Panc1 (cell line): ENCODE results near the gene KATNAL1.

ENCODE experiments used
- POLR2AphosphoS5 ChIP-seq: IDR thresholded peaks from 2 replicates; pipeline ENCODE4 v1.6.1; 2012; ENCODE audit warnings: mild to moderate bottlenecking, low read depth, low read length, moderate library complexity
- TF ChIP-seq, protein P1 (sequence below): fragments of 450-650 bp; IDR thresholded peaks from 2 replicates; pipeline ENCODE4 v1.5.1; 2017; ENCODE audit warnings: mild to moderate bottlenecking
- TF ChIP-seq, protein P2 (sequence below), 2 experiments: IDR thresholded peaks; 2 replicates each; pipeline ENCODE4 v1.6.1; 2011 to 2012; ENCODE audit warnings: low read depth in 2 of 2, control low read depth in 1 of 2, low read length in 1 of 2, mild to moderate bottlenecking in 1 of 2, moderate library complexity in 1 of 2; ENCODE audit not compliant: insufficient read depth in 1 of 2

DNA sequence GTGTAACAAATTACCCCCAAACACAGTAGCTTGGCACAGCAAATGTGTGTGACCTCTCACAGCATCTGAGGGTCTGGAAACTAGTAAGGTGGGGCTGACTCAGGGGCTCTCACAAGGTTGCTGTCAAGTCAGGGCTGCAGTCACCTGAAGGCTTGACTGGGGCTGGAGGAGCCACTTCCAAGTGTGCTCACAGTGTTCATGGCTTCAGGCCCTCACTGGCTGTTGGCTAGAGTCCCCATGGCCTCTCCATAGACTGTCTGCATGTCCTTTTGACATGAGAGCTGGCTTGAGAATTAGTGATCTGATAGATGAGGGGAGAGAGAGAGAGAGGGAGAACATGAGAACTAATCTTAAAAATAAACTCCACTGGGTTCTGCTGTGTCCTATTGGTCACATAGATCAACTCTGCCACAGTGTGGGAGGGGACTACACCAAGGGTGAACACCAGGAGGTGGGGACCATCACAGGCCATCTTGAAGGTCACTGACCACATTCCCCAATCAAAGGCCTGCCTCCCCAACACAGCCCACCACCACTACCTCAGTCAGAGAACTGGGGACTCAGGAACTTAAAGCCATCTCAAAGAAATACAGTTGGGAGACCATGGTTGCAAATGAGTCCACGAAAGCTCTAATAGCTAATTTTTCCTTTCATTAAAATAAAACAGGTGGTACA lies 38.2 kb upstream of the KATNAL1 start:
- TF ChIP-seq, protein P1, sequence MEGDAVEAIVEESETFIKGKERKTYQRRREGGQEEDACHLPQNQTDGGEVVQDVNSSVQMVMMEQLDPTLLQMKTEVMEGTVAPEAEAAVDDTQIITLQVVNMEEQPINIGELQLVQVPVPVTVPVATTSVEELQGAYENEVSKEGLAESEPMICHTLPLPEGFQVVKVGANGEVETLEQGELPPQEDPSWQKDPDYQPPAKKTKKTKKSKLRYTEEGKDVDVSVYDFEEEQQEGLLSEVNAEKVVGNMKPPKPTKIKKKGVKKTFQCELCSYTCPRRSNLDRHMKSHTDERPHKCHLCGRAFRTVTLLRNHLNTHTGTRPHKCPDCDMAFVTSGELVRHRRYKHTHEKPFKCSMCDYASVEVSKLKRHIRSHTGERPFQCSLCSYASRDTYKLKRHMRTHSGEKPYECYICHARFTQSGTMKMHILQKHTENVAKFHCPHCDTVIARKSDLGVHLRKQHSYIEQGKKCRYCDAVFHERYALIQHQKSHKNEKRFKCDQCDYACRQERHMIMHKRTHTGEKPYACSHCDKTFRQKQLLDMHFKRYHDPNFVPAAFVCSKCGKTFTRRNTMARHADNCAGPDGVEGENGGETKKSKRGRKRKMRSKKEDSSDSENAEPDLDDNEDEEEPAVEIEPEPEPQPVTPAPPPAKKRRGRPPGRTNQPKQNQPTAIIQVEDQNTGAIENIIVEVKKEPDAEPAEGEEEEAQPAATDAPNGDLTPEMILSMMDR = no peak
- TF ChIP-seq, protein P2, sequence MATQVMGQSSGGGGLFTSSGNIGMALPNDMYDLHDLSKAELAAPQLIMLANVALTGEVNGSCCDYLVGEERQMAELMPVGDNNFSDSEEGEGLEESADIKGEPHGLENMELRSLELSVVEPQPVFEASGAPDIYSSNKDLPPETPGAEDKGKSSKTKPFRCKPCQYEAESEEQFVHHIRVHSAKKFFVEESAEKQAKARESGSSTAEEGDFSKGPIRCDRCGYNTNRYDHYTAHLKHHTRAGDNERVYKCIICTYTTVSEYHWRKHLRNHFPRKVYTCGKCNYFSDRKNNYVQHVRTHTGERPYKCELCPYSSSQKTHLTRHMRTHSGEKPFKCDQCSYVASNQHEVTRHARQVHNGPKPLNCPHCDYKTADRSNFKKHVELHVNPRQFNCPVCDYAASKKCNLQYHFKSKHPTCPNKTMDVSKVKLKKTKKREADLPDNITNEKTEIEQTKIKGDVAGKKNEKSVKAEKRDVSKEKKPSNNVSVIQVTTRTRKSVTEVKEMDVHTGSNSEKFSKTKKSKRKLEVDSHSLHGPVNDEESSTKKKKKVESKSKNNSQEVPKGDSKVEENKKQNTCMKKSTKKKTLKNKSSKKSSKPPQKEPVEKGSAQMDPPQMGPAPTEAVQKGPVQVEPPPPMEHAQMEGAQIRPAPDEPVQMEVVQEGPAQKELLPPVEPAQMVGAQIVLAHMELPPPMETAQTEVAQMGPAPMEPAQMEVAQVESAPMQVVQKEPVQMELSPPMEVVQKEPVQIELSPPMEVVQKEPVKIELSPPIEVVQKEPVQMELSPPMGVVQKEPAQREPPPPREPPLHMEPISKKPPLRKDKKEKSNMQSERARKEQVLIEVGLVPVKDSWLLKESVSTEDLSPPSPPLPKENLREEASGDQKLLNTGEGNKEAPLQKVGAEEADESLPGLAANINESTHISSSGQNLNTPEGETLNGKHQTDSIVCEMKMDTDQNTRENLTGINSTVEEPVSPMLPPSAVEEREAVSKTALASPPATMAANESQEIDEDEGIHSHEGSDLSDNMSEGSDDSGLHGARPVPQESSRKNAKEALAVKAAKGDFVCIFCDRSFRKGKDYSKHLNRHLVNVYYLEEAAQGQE (IDR thresholded peaks at IDR 0.05; ENCODE audit: insufficient read depth in 1 of 2, low read depth in 2 of 2, low read length in 1 of 2) = no peak
- no peak for TF ChIP-seq POLR2AphosphoS5
